ENCODE results near the gene ARHGAP1. TPM values are rescaled to one million over a fixed set of nuclear protein-coding genes. Genes with fewer than 3 reads are reported as not detected.

The ARHGAP1 gene
- polyA plus RNA-seq, 1 experiment: 40.9 TPM

GRCh38 chr11:46727952-46728658 is 27.7 kb upstream of the ARHGAP1 start:
- POLR2A ChIA-PET: no interaction called here
- no peaks in the 10 kb centered on the region for H3K36me3 ChIP-seq (ENCODE audit: control insufficient read depth, insufficient read depth, low read length)
- no peak for DNase-seq (ENCODE audit: low read depth)

GRCh38 chr11:46726206-46726862 is 25.9 kb upstream of the ARHGAP1 start:
- DNase-seq (ENCODE audit: low read depth): no peak
- ChIA-PET CTCF (no interaction called here), POLR2A (no interaction called here)
- no peak overlapping the region for H3K4me3 ChIP-seq (ENCODE audit: low read depth, low read length)
- no peaks in the 10 kb centered on the region for H3K36me3 ChIP-seq (ENCODE audit: control insufficient read depth, insufficient read depth, low read length)
- H3K27me3 ChIP-seq (ENCODE audit: control insufficient read depth, insufficient read depth, low read length): no peaks in the 10 kb centered on the region; the same call in 1 of the 2 replicates
- no peak for TF ChIP-seq CTCF (IDR thresholded peaks at IDR 0.05; ENCODE audit: insufficient read depth, low read depth, low read length)

More at GRCh38 chr11:46727952-46728658, 27.7 kb upstream of the ARHGAP1 start:
- no peak overlapping the region for H3K4me3 ChIP-seq (ENCODE audit: low read depth, low read length)
- CTCF ChIA-PET: no interaction called here
- no peak for TF ChIP-seq CTCF (IDR thresholded peaks at IDR 0.05; ENCODE audit: insufficient read depth, low read depth, low read length)
- H3K27me3 ChIP-seq (ENCODE audit: control insufficient read depth, insufficient read depth, low read length): no peaks in the 10 kb centered on the region; the same call in 1 of the 2 replicates

- ChIA-PET POLR2A (no interaction called here), CTCF (no interaction called here)
- TF ChIP-seq CTCF (IDR thresholded peaks at IDR 0.05; ENCODE audit: insufficient read depth, low read depth, low read length): no peak
- no peak overlapping the region for H3K4me3 ChIP-seq (ENCODE audit: low read depth, low read length)
- no peaks in the 10 kb centered on the region for H3K36me3 ChIP-seq (ENCODE audit: control insufficient read depth, insufficient read depth, low read length)
- H3K27me3 ChIP-seq (ENCODE audit: control insufficient read depth, insufficient read depth, low read length): no peaks in the 10 kb centered on the region; the same call in 1 of the 2 replicates
- DNase-seq (ENCODE audit: low read depth): no peak
Observed at GRCh38 chr11:46725338-46726205, 25.2 kb upstream of the ARHGAP1 start.

DNA sequence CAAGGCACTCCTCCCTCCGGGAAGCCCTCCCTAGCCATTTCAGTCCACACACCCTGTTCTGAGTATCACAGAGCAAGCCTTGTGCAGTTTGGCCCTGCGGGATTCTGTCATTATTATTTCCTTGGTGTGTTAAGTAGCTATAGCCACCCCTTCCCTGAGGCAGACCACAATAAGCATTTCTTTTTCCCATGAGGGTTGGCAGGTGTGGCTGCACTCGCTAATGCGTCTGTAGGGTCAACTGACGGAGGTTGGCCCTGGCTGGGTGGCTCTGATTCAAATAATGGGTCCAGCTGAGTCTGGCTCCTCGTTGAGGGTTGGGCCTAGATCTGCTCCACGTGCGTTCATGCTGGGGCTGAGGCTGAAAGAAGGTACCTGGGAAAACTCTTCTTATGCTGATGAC is 23.7 kb upstream of the ARHGAP1 start:
- CTCF ChIA-PET: no interaction called here
- H3K4me3 ChIP-seq (ENCODE audit: low read depth, low read length): no peak overlapping the region
- POLR2A ChIA-PET: no interaction called here
- no peaks in the 10 kb centered on the region; the same call in 1 of the 2 replicates for H3K27me3 ChIP-seq (ENCODE audit: control insufficient read depth, insufficient read depth, low read length)
- H3K36me3 ChIP-seq (ENCODE audit: control insufficient read depth, insufficient read depth, low read length): no peaks in the 10 kb centered on the region
- no peak for DNase-seq (ENCODE audit: low read depth)
- no peak for TF ChIP-seq CTCF (IDR thresholded peaks at IDR 0.05; ENCODE audit: insufficient read depth, low read depth, low read length)

GRCh38 chr11:46723359-46723680 is 22.9 kb upstream of the ARHGAP1 start:
- Histone ChIP-seq H3K4me3 (ENCODE audit: low read depth, low read length) (no peak overlapping the region), H3K27me3 (ENCODE audit: control insufficient read depth, insufficient read depth, low read length) (no peaks in the 10 kb centered on the region; the same call in 1 of the 2 replicates), H3K36me3 (ENCODE audit: control insufficient read depth, insufficient read depth, low read length) (no peaks in the 10 kb centered on the region)
- ChIA-PET POLR2A (no interaction called here), CTCF (no interaction called here)
- no peak for DNase-seq (ENCODE audit: low read depth)
- no peak for TF ChIP-seq CTCF (IDR thresholded peaks at IDR 0.05; ENCODE audit: insufficient read depth, low read depth, low read length)

Data from BJ (cell line).